Activated CD4-positive, alpha-beta T cell treated with anti-CD3 and anti-CD28 coated beads for 24 hours (primary cell): ENCODE measurements around the gene KCNC2.
A peak's percentile ranks its signal among the peaks of the same experiment; 100 is the strongest.
"Not testable (repeated sequence)": the region's sequence is repeated elsewhere in the genome, so short reads cannot be mapped to it uniquely, and the experiment has no call there.

Source experiments
- DNase-seq, 2 donors: peaks; one replicate each; pipeline ENCODE4 v3.0.0-alpha.2; 2020; ENCODE audit warnings: low read depth in 2 of 2

The KCNC2 gene

GRCh38 chr12:75209812-75210138 is at the start of gene KCNC2:
Gene KCNC2 (minus strand): TSS chr12:75209839.
- no peak for DNase-seq

- no peak for DNase-seq
These were observed 49.5 kb upstream of the KCNC2 start for GRCh38 chr12:75259143-75259542.

- DNase-seq: no peak
These were observed 47.9 kb upstream of the KCNC2 start for GRCh38 chr12:75257510-75257909.

- DNase-seq: no peak
These were observed 35.5 kb upstream of the KCNC2 start for GRCh38 chr12:75245108-75245507.

- DNase-seq: no peak
These were observed 30.3 kb upstream of the KCNC2 start for GRCh38 chr12:75239987-75240386.

- DNase-seq: no peak
These were observed 26.6 kb upstream of the KCNC2 start for GRCh38 chr12:75236206-75236605.

GRCh38 chr12:75227132-75227531 is 17.5 kb upstream of the KCNC2 start:
- DNase-seq: no peak

GRCh38 chr12:75212072-75212471 is 2.4 kb upstream of the KCNC2 start:
- DNase-seq: no peak

GRCh38 chr12:75208856-75209811 is 505 bp downstream of the KCNC2 start:
- DNase-seq: peak in 1 of 2 donors; percentile 10

- DNase-seq: no peak
These were observed 2.1 kb downstream of the KCNC2 start for GRCh38 chr12:75207338-75208083.

GRCh38 chr12:75205558-75205957 is 4.1 kb downstream of the KCNC2 start:
- DNase-seq: no peak

GRCh38 chr12:75196865-75197264 is 12.8 kb downstream of the KCNC2 start:
- DNase-seq: no peak

- no peak for DNase-seq
These were observed 13.2 kb downstream of the KCNC2 start for GRCh38 chr12:75196408-75196807.

- no peak for DNase-seq
These were observed 15.4 kb downstream of the KCNC2 start for GRCh38 chr12:75194250-75194649.

GRCh38 chr12:75192196-75192595 is 17.4 kb downstream of the KCNC2 start:
- DNase-seq: no peak

- DNase-seq: no peak
These were observed 18.8 kb downstream of the KCNC2 start for GRCh38 chr12:75190846-75191245.

- DNase-seq: not testable (repeated sequence)
These were observed 23.8 kb downstream of the KCNC2 start for GRCh38 chr12:75185881-75186280.

GRCh38 chr12:75184516-75184915 is 25.1 kb downstream of the KCNC2 start:
- DNase-seq: no peak

- DNase-seq: no peak
These were observed 25.7 kb downstream of the KCNC2 start for GRCh38 chr12:75183967-75184366.

- DNase-seq: no peak
These were observed 31.6 kb downstream of the KCNC2 start for GRCh38 chr12:75177997-75178396.

- DNase-seq: no peak
These were observed 37.0 kb downstream of the KCNC2 start for GRCh38 chr12:75172611-75173010.

- no peak for DNase-seq
These were observed 38.9 kb downstream of the KCNC2 start for GRCh38 chr12:75170640-75171185.

- DNase-seq: no peak
These were observed 46.8 kb downstream of the KCNC2 start for GRCh38 chr12:75162845-75163244.
